IgD-negative memory B cell (primary cell): Measurements from ENCODE around the gene PTPRU. TPM values are rescaled to one million over a fixed set of nuclear protein-coding genes. Genes with fewer than 3 reads are reported as not detected.

Experiments used
- H3K27ac Mint-ChIP-seq, 3 donors: one replicate each; pipeline ENCODE4 v1.8.0; 2020 to 2022; ENCODE audit warnings: mild to moderate bottlenecking in 3 of 3, mixed read lengths in 3 of 3, moderate library complexity in 1 of 3
- H3K27me3 Mint-ChIP-seq: one replicate; pipeline ENCODE4 v1.8.0; 2021; ENCODE audit warnings: mixed read lengths
- H3K36me3 Mint-ChIP-seq: one replicate; pipeline ENCODE4 v1.8.0; 2020; ENCODE audit warnings: mild to moderate bottlenecking, mixed read lengths
- H3K4me1 Mint-ChIP-seq, 3 donors: one replicate each; pipeline ENCODE4 v1.8.0; 2020 to 2022; ENCODE audit warnings: mixed read lengths in 3 of 3, mild to moderate bottlenecking in 1 of 3
- H3K4me3 Mint-ChIP-seq, 4 donors: one replicate each; pipeline ENCODE4 v1.8.0; 2020 to 2022; ENCODE audit warnings: mild to moderate bottlenecking in 4 of 4, mixed read lengths in 4 of 4, moderate library complexity in 3 of 4
- H3K9me3 Mint-ChIP-seq, 3 donors: one replicate each; pipeline ENCODE4 v1.8.0; 2020 to 2021; ENCODE audit warnings: mixed read lengths in 3 of 3, mild to moderate bottlenecking in 1 of 3
- polyA plus RNA-seq: library from polyadenylated mRNA; unstranded; fragments of 300-500 nt; fragmentation: Illumina TruSeq; gene quantifications from one replicate; pipeline ENCODE4 v1.2.3, GENCODE V29; 2021

Gene PTPRU
- polyA plus RNA-seq, 1 donor from 2014 or later = not detected

DNA sequence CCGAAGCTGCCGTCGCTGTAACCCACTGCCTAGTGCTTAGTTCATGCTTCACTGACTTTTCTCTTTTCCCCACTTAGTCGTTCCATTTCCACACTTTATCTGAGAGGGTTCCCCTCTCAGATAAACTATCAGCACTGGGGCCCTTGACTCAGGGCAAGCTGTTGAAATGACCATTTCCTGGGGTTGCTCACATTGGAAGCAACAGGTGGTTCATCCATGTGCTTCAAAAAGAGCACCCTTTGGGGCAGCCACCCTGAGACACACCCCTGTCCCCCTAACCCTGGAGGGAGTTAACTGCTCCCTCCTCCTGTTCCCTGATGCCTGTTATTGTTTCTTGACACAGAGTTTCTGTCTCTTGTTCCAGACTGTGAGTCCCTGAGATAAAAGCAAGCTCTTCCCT lies 107.2 kb downstream of the PTPRU start:
- H3K4me3 Mint-ChIP-seq = no peak overlapping the region
- no peaks in the 10 kb centered on the region for H3K36me3 Mint-ChIP-seq
- H3K27ac Mint-ChIP-seq = no peak overlapping the region
- H3K4me1 Mint-ChIP-seq = no peaks in the 10 kb centered on the region
- H3K27me3 Mint-ChIP-seq = peaks cover 14% of the 10 kb centered on the region
- no peaks in the 10 kb centered on the region for H3K9me3 Mint-ChIP-seq

DNA sequence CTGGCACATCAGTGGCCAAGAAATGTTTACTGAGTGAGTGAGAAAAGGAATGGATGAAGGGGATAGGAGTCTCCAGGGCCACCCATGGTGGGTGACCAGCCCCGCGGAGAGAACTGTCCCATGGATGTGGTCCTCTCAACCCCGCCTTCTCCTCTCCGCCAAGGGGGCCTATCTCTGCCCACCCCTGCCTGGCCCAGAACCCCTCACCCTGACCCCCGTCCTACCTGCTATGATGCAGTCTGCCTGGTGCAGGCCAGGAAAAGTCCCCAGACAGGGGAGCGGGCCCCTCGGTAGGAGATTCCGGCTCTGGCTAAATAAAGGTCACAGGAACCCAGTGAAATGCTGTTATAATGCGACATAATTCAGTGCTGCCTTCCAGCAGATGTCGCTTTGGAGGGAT lies 107.6 kb downstream of the PTPRU start:
- H3K9me3 Mint-ChIP-seq = peaks cover 0 to 1% (median 0%) of the 10 kb centered on the region in 3 donors
- no peak overlapping the region for H3K27ac Mint-ChIP-seq
- peaks cover 14% of the 10 kb centered on the region for H3K27me3 Mint-ChIP-seq
- no peaks in the 10 kb centered on the region for H3K36me3 Mint-ChIP-seq
- H3K4me1 Mint-ChIP-seq = no peaks in the 10 kb centered on the region
- H3K4me3 Mint-ChIP-seq = no peak overlapping the region

DNA sequence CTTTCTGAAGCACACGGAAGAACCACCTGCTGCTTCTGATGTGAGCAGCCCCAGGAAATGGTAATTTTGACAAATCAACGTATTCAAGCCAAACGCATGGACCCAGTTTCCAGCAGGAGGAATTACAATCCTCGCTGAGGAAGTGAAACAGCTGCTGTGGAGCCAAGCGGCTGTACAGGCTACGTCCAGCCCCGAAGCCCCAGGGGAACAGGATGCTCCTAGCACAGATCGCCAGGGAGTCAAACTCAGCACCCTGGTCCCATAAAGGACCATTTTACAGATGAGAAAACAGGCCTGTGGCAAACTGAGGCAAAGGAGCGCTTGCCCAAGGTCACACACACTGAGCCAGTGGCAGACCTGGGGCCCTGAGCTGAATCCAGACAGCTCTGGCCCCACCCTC lies 108.0 kb downstream of the PTPRU start:
- H3K4me1 Mint-ChIP-seq = no peaks in the 10 kb centered on the region
- peaks cover 14% of the 10 kb centered on the region for H3K27me3 Mint-ChIP-seq
- H3K36me3 Mint-ChIP-seq = no peaks in the 10 kb centered on the region
- no peak overlapping the region for H3K27ac Mint-ChIP-seq
- H3K9me3 Mint-ChIP-seq = peaks cover 0 to 3% (median 0%) of the 10 kb centered on the region in 3 donors
- H3K4me3 Mint-ChIP-seq = no peak overlapping the region

DNA sequence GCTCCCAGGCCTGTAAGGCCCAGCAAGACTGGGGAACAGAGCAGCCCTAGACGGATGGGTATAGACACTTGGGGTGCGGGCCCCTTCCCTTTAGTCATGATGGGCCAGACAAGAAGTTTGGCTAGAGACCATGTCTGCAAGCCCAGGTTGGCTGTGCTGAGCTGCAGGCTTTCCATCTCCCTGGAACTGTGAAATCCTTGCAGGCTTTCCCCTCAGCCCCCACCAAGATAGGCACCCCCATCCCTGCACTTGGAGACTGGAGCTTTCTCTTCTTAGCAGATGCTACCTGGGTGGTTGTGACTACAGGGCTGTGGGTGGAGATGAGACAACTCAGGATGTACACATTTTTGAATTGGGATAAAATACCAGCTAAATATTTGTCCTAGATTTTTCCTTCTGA lies 110.3 kb downstream of the PTPRU start:
- Mint-ChIP-seq H3K4me3 (no peak overlapping the region), H3K9me3 (peaks cover 0 to 3% (median 0%) of the 10 kb centered on the region in 3 donors), H3K36me3 (no peaks in the 10 kb centered on the region), H3K27ac (no peak overlapping the region), H3K4me1 (no peaks in the 10 kb centered on the region), H3K27me3 (peaks cover 19% of the 10 kb centered on the region)

DNA sequence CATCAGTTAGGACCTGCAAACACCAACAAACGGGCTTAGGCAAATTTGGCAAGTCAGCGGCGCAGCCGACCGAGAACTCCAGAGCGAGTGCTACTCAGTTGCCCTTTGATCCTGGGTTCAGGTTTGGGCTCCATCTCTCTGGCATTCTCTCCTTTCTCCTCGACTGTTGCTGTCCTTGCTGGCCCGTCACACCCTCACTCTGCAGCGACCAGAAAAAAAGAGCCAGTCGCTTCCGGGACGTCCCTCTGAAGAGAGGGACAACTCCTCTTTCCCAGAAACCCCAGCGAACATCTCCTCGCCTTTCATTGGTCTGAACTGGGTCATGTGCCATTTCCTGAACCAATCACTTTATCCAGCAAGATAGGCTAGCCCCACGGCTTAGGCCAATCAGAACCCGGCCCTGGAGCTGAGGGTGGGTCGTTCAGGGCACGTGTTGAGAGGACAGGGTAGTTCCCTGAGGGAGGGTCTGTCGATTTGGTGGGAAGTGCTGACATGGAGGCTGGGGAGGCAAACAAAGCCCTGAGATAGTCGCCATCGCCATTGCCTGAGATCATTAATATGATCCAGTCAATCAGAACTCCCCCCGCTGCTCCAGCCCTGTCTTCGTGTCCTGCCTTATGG lies 113.7 kb downstream of the PTPRU start:
- Mint-ChIP-seq H3K36me3 (no peaks in the 10 kb centered on the region), H3K4me3 (no peak overlapping the region), H3K27me3 (peaks cover 14% of the 10 kb centered on the region), H3K9me3 (peaks cover 0 to 3% (median 0%) of the 10 kb centered on the region in 3 donors), H3K27ac (no peak overlapping the region), H3K4me1 (peaks cover 0 to 1% (median 0%) of the 10 kb centered on the region in 3 donors)

DNA sequence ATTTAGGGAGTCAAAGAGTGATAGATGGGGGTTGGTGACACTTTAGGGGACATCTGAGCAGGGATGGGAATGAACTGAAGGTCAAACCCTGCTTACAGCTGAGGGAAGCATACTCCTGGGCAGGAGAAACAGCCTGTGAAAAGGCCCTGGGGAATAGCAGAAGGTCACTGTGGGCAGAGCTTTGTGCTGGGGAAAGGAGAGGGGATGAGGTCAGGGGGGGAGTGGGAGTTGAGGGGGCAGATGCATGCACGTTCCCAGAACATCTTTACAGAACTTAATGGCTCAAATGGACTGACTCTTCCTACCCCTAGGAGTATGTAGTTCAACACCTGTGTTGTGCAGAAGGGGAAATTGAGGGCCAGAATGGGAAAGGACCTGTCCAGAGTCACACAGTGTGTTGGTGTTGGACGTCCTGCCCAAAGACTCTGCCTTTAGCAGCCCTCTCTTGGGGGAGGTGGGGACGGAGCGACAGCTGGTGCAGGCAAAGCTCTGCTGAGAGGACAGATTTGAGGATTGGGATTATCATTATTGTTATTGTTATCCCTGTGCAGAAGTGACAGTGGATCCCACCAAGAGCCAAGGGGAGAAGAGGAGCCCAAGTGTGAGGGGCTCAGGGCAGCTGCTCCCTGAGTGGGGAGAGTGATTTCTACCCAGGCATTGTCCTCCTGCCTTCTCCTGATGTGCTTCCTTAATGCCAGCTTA lies 116.5 kb downstream of the PTPRU start:
- Mint-ChIP-seq H3K27me3 (peaks cover 18% of the 10 kb centered on the region), H3K4me3 (no peak overlapping the region), H3K4me1 (peaks cover 0 to 2% (median 0%) of the 10 kb centered on the region in 3 donors), H3K36me3 (no peaks in the 10 kb centered on the region), H3K27ac (no peak overlapping the region), H3K9me3 (peaks cover 0 to 3% (median 0%) of the 10 kb centered on the region in 3 donors)

DNA sequence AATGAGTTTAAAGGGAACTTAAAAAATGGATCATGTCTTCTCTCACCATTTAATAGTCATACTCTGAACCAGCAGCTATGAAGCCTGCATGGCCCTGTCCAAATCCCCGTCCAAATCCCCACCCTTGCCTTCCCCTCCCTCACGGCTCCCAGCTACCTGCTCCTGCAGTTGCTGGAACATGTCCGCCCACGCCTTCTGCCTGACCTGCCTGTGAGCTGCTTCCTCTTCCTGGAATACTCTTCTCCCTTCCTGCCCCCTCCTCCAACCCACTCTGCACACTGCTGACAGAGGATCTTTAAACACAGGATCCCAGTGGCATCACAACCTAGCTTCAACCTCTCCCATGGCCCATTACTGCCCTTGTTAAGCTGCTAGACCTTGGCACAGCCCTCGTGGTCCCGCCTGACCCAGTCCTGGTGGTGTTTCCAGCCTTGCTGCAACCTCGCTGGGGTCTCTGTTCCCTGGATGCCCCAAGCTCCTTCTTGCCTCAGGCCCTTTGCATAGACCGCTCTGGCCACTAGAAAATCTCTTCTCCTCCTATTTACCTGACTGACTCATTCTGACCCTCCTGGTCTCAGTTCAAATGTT lies 118.3 kb downstream of the PTPRU start:
- Mint-ChIP-seq H3K36me3 (no peaks in the 10 kb centered on the region), H3K4me3 (no peak overlapping the region), H3K4me1 (peaks cover 0 to 2% (median 0%) of the 10 kb centered on the region in 3 donors), H3K9me3 (no peaks in the 10 kb centered on the region), H3K27me3 (peaks cover 18% of the 10 kb centered on the region), H3K27ac (no peak overlapping the region)

DNA sequence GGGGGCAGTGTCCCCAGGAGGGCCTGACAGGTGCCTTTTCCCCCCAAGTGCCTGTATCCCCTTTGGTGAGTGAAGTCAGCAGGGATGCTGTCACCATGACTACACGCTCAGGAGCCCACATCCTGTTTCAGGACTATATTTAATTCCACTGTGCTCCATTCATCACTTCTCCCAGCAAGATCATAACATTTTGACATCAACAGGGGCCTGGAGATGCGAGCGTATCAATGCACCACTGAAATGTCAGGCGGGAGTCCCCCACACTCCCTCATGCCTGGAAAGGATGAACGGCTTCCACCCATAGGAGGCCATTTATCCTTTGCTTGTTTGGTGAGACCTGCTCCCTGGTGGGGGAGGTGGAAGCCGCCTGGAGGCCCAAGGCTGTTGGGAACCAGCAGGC lies 119.1 kb downstream of the PTPRU start:
- Mint-ChIP-seq H3K9me3 (no peaks in the 10 kb centered on the region), H3K36me3 (no peaks in the 10 kb centered on the region), H3K4me3 (no peak overlapping the region), H3K27me3 (peaks cover 18% of the 10 kb centered on the region), H3K27ac (no peak overlapping the region), H3K4me1 (peaks cover 0 to 2% (median 0%) of the 10 kb centered on the region in 3 donors)

DNA sequence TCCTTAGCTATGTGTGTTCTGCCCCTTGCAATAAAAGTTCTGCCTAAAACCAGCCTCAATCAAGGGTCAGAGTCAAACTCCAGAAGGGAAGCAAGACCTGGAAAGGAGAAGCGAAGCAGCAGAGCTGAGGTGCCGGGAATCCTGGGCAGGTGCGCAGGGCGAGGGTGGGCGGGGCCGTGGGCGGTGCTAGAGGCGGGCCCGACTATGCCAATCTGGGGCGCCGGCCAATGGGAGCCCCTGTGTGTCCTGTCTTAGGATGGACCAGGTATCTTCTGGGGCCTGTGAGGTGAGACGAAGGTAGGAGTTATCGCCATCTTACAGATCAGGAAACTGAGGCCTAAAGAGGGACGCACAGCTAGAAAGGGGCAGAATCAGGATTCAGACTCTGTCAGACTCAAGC lies 120.3 kb downstream of the PTPRU start:
- H3K27me3 Mint-ChIP-seq = peaks cover 9% of the 10 kb centered on the region
- H3K27ac Mint-ChIP-seq = no peak overlapping the region
- H3K9me3 Mint-ChIP-seq = no peaks in the 10 kb centered on the region
- peaks cover 0 to 2% (median 0%) of the 10 kb centered on the region in 3 donors for H3K4me1 Mint-ChIP-seq
- H3K36me3 Mint-ChIP-seq = no peaks in the 10 kb centered on the region
- no peak overlapping the region for H3K4me3 Mint-ChIP-seq

DNA sequence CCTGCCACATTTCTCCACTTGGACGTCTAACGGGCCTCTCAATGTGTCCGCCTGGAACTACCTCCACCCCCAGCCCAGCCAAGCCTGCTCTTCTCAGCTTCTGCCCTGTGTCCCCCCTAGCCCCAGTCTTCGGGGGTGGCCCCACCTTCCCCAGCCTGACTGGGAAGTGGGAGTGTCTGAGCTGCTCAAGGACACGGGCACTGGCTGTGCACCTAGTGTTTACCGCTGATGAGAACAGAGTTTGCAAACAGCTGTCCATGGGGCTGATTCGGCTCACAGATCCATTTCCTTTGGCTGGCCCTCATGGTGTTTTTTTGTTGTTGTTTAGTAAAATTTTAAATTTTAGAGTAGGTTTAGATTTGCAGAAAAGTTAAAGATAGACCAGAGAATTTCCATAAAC lies 121.1 kb downstream of the PTPRU start:
- H3K27me3 Mint-ChIP-seq = peaks cover 9% of the 10 kb centered on the region
- no peak overlapping the region for H3K27ac Mint-ChIP-seq
- no peaks in the 10 kb centered on the region for H3K36me3 Mint-ChIP-seq
- no peak overlapping the region for H3K4me3 Mint-ChIP-seq
- H3K4me1 Mint-ChIP-seq = peaks cover 0 to 2% (median 0%) of the 10 kb centered on the region in 3 donors
- H3K9me3 Mint-ChIP-seq = no peaks in the 10 kb centered on the region

DNA sequence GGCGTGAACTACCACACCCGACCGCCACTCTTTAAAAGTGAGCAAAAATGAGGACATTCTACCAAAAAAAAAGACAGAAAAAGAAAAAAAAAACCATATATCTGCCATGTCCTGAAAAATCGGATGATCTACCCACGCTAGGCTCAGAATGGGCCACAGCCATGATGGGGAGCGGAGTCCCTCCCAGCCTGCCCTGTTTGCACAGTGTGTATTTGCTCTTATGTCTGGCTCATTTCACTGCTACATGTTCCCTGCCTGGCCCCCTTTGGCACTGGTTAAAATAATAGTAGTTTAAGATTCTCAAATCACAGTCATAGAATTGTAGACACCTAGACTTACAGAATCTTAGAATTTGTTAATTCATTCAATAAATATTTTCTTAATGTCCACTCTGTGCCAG lies 121.9 kb downstream of the PTPRU start:
- H3K9me3 Mint-ChIP-seq = no peaks in the 10 kb centered on the region
- H3K36me3 Mint-ChIP-seq = no peaks in the 10 kb centered on the region
- no peak overlapping the region for H3K4me3 Mint-ChIP-seq
- H3K4me1 Mint-ChIP-seq = peaks cover 0 to 2% (median 0%) of the 10 kb centered on the region in 3 donors
- peak overlapping the region in 1 of 3 donors; percentile 39 for H3K27ac Mint-ChIP-seq
- peaks cover 7% of the 10 kb centered on the region for H3K27me3 Mint-ChIP-seq

DNA sequence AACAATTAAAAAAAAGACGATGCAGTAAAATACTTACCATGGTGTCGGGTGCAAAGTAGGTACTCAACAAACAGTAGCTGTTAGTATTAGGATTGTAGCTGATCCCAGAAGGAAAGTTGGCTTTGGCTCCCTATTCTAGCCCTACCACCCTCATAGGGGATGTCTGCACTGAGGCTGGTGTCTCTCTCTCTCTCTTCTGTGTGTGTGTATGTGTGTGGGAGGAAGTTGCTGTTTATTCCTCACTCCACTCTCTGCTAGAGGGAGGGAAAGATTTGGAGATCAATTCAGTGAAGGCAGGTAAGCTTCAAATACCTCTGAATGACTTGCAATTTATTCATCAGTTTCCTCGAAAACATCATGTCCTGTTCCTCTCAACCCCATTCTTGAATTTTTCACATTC lies 124.4 kb downstream of the PTPRU start:
- Mint-ChIP-seq H3K4me1 (peaks cover 0 to 2% (median 0%) of the 10 kb centered on the region in 3 donors), H3K27ac (no peak overlapping the region), H3K4me3 (no peak overlapping the region), H3K27me3 (peaks cover 10% of the 10 kb centered on the region), H3K36me3 (no peaks in the 10 kb centered on the region), H3K9me3 (no peaks in the 10 kb centered on the region)

DNA sequence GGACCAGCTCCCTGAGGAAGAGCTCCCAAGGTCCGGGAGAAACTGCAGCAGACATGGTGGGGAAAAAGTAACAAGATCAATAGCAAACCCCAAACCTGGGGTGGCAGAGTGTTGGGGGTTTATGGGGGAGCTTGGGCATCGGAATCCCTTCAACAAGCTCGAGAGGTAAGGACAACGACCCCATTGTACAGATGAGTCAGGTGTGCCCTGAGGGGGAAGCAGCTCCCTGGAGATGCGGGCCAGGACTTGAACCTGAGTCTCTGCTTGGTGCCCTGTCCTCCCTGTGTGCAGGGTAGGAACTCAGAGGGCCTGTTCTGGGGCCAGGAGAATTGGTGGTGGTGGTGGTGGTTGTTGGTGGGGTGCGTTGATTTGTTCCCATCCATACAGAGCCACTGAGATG lies 125.4 kb downstream of the PTPRU start:
- no peak overlapping the region for H3K4me3 Mint-ChIP-seq
- no peaks in the 10 kb centered on the region for H3K9me3 Mint-ChIP-seq
- no peaks in the 10 kb centered on the region for H3K36me3 Mint-ChIP-seq
- peaks cover 13% of the 10 kb centered on the region for H3K27me3 Mint-ChIP-seq
- H3K27ac Mint-ChIP-seq = no peak overlapping the region
- peaks cover 0 to 2% (median 0%) of the 10 kb centered on the region in 3 donors for H3K4me1 Mint-ChIP-seq

DNA sequence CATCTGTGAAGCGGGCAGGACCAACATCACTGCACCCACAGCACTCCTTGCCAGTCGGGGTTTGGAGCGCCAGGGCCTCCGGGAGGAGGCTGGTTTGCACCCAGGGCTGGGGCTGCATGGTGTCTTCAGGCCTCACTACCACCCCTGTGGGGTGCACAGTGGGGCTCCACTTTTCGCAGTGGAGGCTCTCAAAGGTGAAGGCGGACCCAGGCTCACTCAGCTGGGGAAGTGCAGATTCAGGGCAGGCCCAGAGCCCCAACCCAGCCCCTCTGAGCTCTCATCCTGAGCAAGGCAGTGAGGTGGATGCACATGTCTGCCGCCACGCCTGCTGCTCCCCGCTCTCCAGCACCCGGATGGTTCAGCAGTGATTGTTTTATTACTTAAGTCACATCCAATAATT lies 125.8 kb downstream of the PTPRU start:
- H3K27me3 Mint-ChIP-seq = peaks cover 9% of the 10 kb centered on the region
- peaks cover 0 to 2% (median 0%) of the 10 kb centered on the region in 3 donors for H3K4me1 Mint-ChIP-seq
- H3K4me3 Mint-ChIP-seq = no peak overlapping the region
- no peaks in the 10 kb centered on the region for H3K9me3 Mint-ChIP-seq
- H3K36me3 Mint-ChIP-seq = no peaks in the 10 kb centered on the region
- H3K27ac Mint-ChIP-seq = no peak overlapping the region

DNA sequence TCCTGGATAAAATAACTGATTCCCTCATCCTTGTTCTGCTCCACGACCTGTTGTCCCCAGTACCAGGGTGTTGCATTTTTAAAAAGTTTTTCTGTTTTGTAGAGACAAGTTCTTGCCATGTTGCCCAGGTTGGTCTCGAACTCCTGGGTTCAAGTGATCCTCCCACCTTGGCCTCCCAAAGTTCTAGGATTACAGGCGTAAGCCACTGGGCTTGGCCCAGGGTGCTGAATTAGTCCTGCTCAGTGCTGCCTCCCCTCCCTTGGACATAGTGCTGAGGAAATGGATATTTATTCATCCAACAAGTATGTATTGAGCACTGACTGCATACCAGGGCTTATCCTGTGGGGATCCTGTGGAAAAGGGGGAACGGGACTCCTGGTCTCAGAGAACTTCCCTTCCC lies 126.4 kb downstream of the PTPRU start:
- peaks cover 9% of the 10 kb centered on the region for H3K27me3 Mint-ChIP-seq
- no peaks in the 10 kb centered on the region for H3K9me3 Mint-ChIP-seq
- peaks cover 0 to 2% (median 0%) of the 10 kb centered on the region in 3 donors for H3K4me1 Mint-ChIP-seq
- no peak overlapping the region for H3K27ac Mint-ChIP-seq
- no peak overlapping the region for H3K4me3 Mint-ChIP-seq
- H3K36me3 Mint-ChIP-seq = no peaks in the 10 kb centered on the region
